Psoas muscle (tissue), 8 donors: ENCODE measurements around the gene METTL26. TPM values are rescaled to one million over a fixed set of nuclear protein-coding genes. Genes with fewer than 3 reads are reported as not detected.

Experiments used
- ATAC-seq, 4 donors: fragments of 200-7000 bp; cut with Tn5 transposase; one replicate each; pipeline ENCODE4 v1.9.1; 2020; ENCODE audit warnings: moderate library complexity in 3 of 4, mild to moderate bottlenecking in 2 of 4
- DNase-seq, 2 donors: peaks; one replicate each; pipeline ENCODE4 v3.0.0-alpha.2; 2020
- H3K27ac ChIP-seq: fragments of 200-600 bp; one replicate; pipeline ENCODE4 v1.8.0; 2022
- H3K27me3 ChIP-seq, 3 donors: fragments of 200-600 bp in 1 of 3; one replicate each; pipeline versions ENCODE4 v1.6.1 to v1.8.0; 2013 to 2022; ENCODE audit warnings: low read length in 2 of 3, mild to moderate bottlenecking in 2 of 3, moderate library complexity in 1 of 3; ENCODE audit not compliant: insufficient read depth in 3 of 3
- H3K36me3 ChIP-seq, 2 donors: fragments of 200-600 bp in 1 of 2; one replicate each; pipeline versions ENCODE4 v1.6.1 to v1.8.0; 2013 to 2022; ENCODE audit warnings: low read depth in 1 of 2, mild to moderate bottlenecking in 1 of 2, moderate library complexity in 1 of 2; ENCODE audit not compliant: insufficient read depth in 1 of 2
- H3K4me1 ChIP-seq: fragments of 200-600 bp; one replicate; pipeline ENCODE4 v1.8.0; 2022
- H3K4me3 ChIP-seq: fragments of 200-600 bp; one replicate; pipeline ENCODE4 v1.8.0; 2022; ENCODE audit warnings: mild to moderate bottlenecking
- H3K9me3 ChIP-seq: fragments of 200-600 bp; one replicate; pipeline ENCODE4 v1.8.0; 2022
- CTCF ChIP-seq: fragments of 200-600 bp; IDR thresholded peaks from one replicate; pipeline ENCODE4 v1.8.0; 2022; ENCODE audit warnings: antibody characterized with exemption
- WGBS, 3 donors: extraction: QIAGEN DNeasy Blood & Tissue Kit; methylation state at CpG; one replicate each; pipeline versions ENCODE4 v1.1.6 to v1.1.7; 2013; 5-methylcytosine and 5-hydroxymethylcytosine counted together
- intact Hi-C, 2 donors: fragments of 100-400 bp; cut with DNase I; formaldehyde crosslinking; loops; one replicate each; pipeline versions ENCODE4 v1.11.0 to v1.14.2; 2022
- polyA plus RNA-seq, 3 donors: library from polyadenylated mRNA; stranded (reverse); fragments of 200-250 nt; gene quantifications; one replicate each; pipeline ENCODE4 v1.2.3, GENCODE V29; 2013
- total RNA-seq, 4 donors: library from RNA; stranded (reverse); fragmentation: NEBNext Ultra II Directional in 2 of 4; extraction: Animal tissue kit (Norgen Biotek cat#: 25700) in 2 of 4; gene quantifications; one replicate each; pipeline versions ENCODE4 v1.2.1 to v1.2.4, GENCODE V29; 2021 to 2023
- donor health status: healthy with polysubstance abuse.
- donor health status: DM: no; HTN: no; CAD: no; lungs with moderate emphysema.
- donor health status: Bipolar disorder and iron deficiency.
- donor health status: healthy.
- donor health status: DM: yes; HTN: yes; CAD: no.
- donor health status: DM: no; HTN: no; CAD: no.
- donor health status: DM: no; HTN: no; CAD: no.
- donor health status: DM: yes; HTN: yes; CAD: no.

The METTL26 gene
- total and polyA plus RNA-seq, 7 donors = 42.4 to 97.8 (median 55.6) TPM

- H3K4me3 ChIP-seq = peak within 1 kb of the TSS; percentile 88
- H3K36me3 ChIP-seq = peaks cover 0 to 5% of the 10 kb centered on the region in 2 donors
- H3K27me3 ChIP-seq = no peaks in the 10 kb centered on the region
- H3K4me1 ChIP-seq = peaks cover 51% of the 10 kb centered on the region
- no peak for TF ChIP-seq CTCF
- ATAC-seq (peak; percentile 87 to 91 (median 88)), DNase-seq (peak; percentile 94 to 97)
- H3K9me3 ChIP-seq = no peaks in the 10 kb centered on the region
- intact Hi-C loops = no loop called here
- 1% methylated on average over 47 to 91 of the region's 91 CpGs for WGBS, 3 donors
- peak within 1 kb of the TSS; percentile 93 for H3K27ac ChIP-seq
Observed at GRCh38 chr16:648781-649589, 12.9 kb upstream of the METTL26 start, which contains the start of gene WDR90. Gene WDR90 (plus strand): TSS chr16:649365. CDS start chr16:649417, 52 bp downstream.

GRCh38 chr16:648071-648780, 12.1 kb upstream of the METTL26 start:
- H3K4me1 ChIP-seq = peaks cover 58% of the 10 kb centered on the region
- ATAC-seq = peak; percentile 24 to 53 (median 34)

GRCh38 chr16:647173-647902, 11.2 kb upstream of the METTL26 start:
- no peak for TF ChIP-seq CTCF
- ATAC-seq = peak; percentile 3 to 29 (median 18)
- no peaks in the 10 kb centered on the region for H3K9me3 ChIP-seq
- peaks cover 67% of the 10 kb centered on the region for H3K4me1 ChIP-seq
- H3K27me3 ChIP-seq = no peaks in the 10 kb centered on the region
- intact Hi-C loops = no loop called here
- peaks cover 0 to 5% of the 10 kb centered on the region in 2 donors for H3K36me3 ChIP-seq
- H3K27ac ChIP-seq = peak overlapping the region; percentile 93
- DNase-seq = no peak
- 37 to 60% (median 49%) methylated on average over 24 to 25 of the region's 25 CpGs for WGBS, 3 donors
- peak overlapping the region; percentile 88 for H3K4me3 ChIP-seq

More at GRCh38 chr16:648071-648780, 12.1 kb upstream of the METTL26 start:
- H3K27me3 ChIP-seq = no peaks in the 10 kb centered on the region
- peaks cover 0 to 5% of the 10 kb centered on the region in 2 donors for H3K36me3 ChIP-seq
- TF ChIP-seq CTCF = peak; percentile 29
- WGBS, 3 donors = 22 to 30% (median 24%) methylated on average over 24 of the region's 24 CpGs
- peak overlapping the region; percentile 93 for H3K27ac ChIP-seq
- H3K4me3 ChIP-seq = peak overlapping the region; percentile 88
- intact Hi-C loops = no loop called here
- no peaks in the 10 kb centered on the region for H3K9me3 ChIP-seq
- no peak for DNase-seq

- Histone ChIP-seq H3K4me1 (peaks cover 68% of the 10 kb centered on the region), H3K36me3 (peaks cover 0 to 5% of the 10 kb centered on the region in 2 donors), H3K27ac (peak overlapping the region; percentile 93), H3K4me3 (peak overlapping the region; percentile 88), H3K27me3 (no peaks in the 10 kb centered on the region), H3K9me3 (no peaks in the 10 kb centered on the region)
- intact Hi-C loops = no loop called here
- WGBS, 3 donors = 64 to 74% (median 67%) methylated on average over 18 to 22 of the region's 22 CpGs
- ATAC-seq (no peak), DNase-seq (no peak)
- TF ChIP-seq CTCF = no peak
Observed at GRCh38 chr16:646679-647172, 10.6 kb upstream of the METTL26 start.
